Measurements from ENCODE around the gene GRIP1.

The GRIP1 gene

DNA sequence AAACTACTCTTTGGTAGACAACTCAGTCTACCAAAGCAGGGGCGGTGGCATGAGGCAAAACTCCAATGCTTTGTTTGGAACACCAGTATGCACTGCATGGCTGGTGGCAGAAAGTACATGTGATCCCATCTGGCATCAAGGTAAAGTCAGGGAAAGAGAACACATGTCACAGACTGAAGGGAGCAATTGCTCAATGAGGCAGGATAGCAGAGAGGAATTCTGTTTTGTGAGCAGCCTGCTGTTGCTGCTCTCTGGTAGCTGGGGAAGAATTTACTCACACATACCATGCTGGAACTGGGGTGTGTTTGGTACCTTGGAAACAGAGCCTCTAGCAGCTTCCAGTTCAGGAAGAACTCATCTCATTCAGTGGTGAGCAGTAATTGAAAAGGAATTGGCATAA is 291.8 kb downstream of the GRIP1 start:
- no peak for DNase-seq (ENCODE audit: low spot score)

DNA sequence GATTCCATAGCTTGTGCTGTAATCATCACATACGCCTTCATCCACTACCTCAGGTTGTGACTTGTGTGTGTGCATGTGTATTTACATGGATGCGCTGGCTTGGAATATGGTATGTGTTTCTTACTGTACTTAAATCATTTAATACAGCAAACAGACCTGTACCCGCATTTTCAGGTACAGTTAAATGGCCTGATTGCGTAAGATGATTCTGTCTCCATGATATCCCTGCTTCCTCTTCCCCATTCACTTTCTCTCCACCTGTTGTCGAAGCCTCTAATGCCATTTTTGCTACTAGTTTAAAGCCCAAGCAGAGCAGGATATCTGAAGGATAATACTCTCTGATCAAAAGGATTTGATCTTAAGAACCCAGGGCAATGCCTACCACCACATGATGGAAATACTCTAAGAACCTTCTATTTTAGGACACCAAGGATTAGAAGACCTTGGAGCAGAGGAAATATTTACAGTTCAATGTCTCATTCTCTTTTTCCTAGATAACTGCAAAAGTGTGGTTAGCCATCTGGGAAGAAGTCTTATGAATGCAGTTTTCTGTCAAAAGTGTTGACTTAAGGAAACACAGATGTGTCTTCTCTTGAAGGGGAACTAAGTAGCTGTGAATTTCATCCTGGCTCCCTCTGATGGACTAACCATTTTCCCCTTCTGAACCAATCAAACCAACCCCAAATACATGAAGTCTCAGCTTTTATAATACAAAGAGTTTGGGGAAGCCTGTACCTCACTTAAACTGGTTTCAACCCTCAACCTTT is 297.9 kb downstream of the GRIP1 start:
- DNase-seq (ENCODE audit: low spot score) = no peak

DNA sequence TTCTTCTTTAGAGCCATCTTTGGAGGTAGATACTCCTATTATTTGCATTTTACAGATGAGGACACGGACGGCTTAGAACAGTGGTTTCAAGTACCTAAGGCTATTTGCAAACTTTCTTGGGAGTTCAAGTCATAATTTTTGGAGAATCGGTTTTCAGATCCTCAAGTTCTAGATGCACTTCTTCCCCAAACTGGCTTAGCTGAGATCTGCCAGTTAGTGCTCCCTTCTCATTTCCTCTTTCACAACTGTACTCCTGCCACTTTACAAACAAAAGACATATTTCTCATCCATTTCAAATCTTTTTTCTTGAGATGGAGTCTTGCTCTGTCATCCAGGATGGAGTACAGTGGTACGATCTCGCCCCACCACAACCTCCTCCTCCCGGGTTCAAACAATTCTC is 299.3 kb downstream of the GRIP1 start:
- no peak for DNase-seq (ENCODE audit: low spot score)

DNA sequence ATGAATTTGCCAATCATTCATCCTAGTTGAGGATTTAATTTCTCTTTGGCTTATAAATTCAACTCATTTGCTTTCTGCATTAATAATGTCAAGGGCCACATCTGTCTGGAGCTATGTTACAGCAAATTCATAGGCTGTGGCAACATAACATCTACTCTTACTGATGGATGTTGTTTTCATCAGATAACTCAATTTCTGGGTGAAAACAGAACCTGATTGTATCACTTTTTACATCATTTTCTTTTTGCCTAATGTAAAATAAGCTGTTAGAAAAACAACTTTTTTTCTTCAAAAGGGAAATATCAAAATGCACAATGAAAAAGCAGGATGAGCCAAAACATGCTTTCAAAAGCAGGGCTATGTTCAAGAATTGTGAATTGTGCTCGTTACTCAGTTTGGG is 303.3 kb downstream of the GRIP1 start:
- DNase-seq (ENCODE audit: low spot score) = no peak

DNA sequence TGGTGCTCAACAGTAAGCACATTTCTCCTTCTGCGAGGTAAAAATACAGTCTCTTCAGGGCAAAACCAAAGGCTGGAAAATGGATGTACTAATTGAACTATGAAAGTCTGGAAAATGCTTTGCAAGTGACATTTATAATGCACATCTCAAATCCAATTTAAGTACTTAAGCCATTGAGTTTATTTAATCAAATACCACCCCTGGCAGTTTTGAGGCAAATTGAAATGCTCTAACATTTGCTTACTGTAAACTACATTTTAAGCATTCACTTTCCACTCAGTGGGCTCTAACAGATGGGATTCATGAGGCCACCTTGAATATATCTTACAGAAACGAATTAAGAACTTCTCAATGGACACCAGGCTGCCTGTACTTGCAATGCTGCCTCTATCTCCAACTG is 306.9 kb downstream of the GRIP1 start:
- no peak for DNase-seq (ENCODE audit: low spot score)

DNA sequence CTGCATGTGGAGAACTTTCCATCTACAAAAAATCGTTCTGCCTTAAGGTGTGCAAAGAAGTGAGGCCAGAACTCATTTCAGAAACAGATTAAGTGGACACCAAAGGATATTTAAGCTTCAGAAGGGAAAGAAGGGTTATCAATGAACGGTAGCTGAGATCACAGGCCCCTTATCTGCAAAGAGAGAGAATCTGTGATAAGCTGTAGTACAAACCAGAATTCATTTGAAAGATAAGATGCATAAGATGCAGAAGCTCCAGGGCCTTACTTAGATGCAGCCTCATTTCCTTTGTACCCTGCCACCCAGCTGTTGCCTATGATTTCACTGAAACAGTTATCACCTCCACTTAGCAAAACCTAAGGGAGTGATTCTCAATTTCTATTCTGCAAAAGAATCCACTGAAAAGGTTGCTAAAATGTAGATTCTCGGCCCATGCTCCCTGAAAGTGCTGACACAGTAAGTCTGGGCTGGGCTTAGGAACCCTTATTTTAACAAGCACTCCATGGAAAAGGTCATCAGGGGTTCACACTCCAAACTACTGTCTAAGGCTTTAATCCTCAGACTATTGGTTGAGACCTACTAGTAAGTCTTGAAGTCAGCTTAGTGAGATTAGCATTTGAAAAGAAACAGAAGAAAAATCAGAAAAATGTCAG is 311.7 kb downstream of the GRIP1 start:
- DNase-seq (ENCODE audit: low spot score) = no peak

DNA sequence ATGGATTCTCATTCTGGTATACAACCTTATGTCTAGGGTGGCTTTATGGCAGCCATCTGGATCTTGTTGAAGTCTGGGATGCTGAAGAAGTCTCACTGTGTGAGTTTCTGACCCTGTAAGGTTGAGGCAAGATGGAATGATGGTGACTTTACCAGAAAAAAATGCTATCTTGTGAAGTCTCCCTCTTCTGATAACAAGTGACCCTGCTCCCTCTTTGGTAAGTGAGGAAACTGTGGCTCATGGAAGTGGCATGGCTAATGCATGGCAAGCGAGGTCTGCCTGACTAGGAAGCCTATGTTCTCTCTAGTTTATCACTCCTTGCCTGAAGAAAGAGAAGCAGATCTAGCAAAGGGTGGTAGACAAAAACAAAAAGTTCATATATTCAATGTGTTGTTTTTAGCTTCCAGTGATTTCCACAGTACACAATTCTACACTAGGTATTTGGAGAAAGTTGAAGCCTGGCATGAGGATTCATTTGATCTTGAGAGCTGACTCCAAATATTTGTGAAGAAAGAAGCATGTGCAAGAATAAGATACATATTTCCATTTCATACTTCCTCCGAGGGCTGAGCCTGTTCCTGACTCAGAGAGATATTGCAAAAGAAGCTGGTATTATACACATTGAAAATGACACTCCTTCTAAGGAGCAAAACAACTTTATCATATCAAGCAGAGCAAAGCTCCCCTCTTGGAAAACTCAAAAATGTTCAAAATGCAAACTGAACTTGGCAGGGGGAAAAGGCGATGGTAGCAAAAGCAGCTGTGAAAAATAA is 313.0 kb downstream of the GRIP1 start:
- DNase-seq (ENCODE audit: low spot score) = no peak

DNA sequence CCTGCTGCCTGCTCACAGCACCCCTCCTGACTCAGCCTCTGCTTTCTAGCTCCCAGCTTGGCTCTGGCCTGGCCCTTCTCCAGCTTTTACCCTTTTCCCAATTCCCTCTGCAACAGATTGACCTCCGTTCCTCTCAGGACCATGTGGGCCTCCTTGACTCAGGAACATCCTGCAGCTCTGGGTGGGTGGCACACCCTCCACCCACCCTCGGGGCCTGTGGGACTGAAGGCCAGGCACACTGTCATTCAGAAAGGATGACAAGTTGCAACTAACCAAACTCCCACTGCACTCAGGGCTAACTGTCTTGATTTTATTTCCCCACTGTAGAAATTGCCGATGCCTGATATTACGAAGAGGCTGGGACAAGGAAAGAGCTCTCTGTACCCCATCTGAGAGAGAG is 317.2 kb downstream of the GRIP1 start:
- no peak for DNase-seq (ENCODE audit: low spot score)

DNA sequence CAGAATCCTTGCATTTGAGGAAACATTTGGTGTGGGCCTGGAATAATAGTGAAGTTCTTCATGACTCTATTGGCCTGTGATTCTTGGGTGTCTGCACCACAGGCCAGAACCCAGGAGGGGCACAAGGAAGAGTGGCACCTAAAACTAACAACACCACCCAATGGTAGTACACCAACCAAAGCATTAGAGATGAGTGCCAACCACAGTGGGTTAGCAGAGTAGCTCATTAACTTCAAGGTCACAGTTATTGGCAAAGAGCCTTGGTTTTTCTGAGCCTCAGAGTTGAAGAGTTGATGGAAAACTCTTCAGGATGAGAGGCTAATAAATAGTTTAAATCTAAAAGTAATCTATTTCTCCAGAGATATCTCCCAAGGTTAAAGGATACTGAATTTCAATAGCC is 319.6 kb downstream of the GRIP1 start:
- DNase-seq (ENCODE audit: low spot score) = no peak

DNA sequence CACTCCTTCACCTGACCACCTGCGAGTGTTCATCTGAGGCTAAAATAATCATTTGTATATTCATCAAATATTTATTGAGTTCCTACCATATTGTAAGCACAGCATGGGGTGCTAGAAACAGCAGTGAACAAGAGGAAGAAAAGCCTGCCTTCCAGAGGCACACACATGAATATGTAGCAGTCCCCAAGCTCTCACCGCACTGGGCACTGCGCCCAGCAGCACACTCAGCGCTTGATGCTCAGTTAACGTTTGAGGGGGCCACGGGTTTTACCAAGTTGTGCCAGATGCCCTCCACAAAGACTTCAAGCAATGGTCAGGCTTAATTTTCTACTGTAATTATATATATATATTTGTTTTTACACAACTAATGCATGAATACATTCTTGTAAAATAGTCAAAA is 324.6 kb downstream of the GRIP1 start:
- no peak for DNase-seq (ENCODE audit: low spot score)

DNA sequence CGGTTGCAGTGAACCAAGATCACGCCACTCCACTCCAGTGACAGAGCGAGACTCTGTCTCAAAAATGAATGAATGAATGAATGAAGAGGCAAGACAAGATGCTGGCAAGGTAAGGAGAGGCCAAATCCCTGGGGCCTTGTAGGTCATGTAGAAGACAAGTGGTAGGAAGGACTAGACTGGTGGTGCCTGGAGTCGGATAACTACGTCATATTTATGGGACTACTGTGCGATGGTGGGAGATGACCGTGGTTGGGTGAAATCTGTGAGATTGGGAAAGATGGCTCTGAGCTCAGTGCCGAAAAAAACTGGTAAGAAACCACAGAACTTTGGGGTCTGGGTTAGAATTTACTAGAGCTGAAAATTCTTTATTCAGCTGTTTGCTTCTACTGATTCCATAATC is 326.0 kb downstream of the GRIP1 start:
- DNase-seq (ENCODE audit: low spot score) = no peak

DNA sequence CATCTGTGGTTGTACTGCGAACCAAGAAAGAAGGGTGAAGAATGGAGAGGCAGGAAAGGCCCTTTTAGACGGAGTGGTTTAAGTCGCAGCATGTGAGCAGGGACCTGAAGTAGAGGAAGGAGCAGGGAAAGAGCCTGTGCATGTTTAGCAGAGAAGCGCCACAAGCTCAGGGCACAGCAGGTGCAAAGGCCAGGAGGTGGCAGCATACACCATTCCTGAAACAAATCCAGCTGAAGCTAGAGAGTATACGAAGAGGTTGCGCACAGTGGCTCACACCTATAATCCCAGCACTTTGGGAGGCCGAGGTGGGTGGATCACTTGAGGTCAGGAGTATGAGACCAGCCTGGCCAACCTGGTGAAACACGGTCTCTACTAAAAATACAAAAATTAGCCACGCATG is 326.7 kb downstream of the GRIP1 start:
- DNase-seq (ENCODE audit: low spot score) = peak; percentile 30

DNA sequence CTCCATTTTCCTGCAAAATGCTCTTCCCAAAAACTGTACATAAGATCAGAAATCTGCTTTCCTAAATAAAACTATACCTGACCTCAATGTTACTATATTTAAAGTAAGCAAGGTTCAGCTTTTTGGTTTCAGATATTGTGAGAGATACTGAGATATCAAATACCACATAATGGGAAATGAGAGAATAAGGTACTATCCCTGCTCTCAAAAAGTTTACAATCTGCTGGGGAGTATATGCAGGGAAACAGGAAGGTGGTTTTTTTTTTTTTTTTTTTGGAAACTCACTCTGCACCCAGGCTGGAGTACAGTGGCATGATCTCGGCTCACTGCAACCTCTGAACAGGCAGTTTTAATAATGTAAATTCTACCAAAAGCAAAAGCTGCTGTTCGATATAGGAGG is 327.6 kb downstream of the GRIP1 start:
- DNase-seq (ENCODE audit: low spot score) = no peak

DNA sequence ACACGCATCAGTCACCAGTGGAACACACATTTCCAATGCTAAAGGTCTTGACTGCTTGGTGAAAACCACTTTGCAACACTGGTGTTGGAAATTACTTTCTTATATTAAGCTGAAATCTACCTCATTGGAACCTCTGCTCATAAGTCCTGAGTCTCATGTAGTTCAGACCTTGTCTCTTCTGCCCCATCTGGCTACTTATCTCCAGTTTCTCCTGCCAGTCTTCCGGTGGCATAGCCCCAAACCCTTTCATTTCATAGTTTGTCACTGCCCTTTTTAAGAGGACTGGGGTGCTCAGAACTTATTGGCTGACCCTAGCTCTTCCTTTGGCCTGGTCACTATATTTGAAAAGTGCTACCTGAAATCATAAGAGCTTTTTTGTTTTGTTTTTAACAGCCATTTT is 332.9 kb downstream of the GRIP1 start:
- DNase-seq (ENCODE audit: low spot score) = no peak

DNA sequence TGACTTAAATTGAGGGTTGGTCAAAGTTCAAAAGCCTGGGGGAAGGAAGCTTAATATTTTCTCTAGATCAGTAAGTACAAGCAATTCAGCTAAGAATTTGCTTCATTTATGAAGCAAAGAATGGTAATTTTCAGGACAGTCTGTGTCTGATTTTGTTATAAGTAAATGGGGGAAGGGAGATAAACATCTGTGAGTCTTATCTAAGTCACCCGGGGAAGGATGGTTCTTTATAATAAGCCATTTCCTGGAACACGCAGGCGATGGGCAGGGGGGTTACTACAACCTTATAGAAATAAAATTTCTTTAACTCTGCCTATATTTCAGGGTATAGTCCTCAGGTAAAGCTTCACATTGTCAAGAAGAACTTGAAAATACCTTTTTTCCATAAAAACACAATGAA is 333.7 kb downstream of the GRIP1 start:
- DNase-seq (ENCODE audit: low spot score) = no peak

DNA sequence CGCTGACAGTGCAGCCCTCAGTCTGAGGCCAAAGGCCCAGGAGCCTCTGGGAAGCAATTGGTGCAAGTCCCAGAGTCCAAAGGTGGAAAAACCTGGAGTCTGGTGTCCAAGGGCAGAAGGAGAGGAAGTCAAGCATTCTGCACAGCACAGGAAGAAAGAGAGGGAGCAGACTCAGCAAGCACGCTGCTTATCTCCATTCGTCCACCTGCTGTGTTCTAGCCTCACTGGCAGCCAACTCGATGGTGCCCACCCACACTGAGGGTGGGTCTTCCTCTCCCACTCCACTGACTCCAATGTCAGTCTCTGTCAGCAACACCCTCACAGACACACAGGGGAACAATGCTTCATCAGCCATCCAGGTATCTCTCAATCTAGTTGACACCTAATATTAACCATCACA is 337.8 kb downstream of the GRIP1 start:
- no peak for DNase-seq (ENCODE audit: low spot score)

DNA sequence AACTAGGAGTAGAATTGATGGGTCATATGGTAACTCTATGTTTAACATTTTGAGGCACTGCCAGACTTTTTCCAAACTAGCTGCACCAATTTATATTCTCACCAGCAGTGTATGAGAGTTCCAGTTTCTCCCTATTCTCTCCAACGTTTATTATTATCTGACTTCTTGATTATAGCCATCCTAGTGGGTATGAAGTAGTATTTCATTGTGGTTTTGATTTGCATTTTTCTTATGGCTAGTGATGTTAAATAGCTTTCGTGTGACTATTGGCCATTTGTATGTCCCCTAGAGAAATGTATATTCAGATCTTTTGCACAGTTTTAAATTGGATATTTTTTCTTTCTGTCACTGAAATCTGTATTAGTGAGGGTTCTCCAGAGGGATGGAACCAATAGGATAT is 338.7 kb downstream of the GRIP1 start:
- DNase-seq (ENCODE audit: low spot score) = no peak

DNA sequence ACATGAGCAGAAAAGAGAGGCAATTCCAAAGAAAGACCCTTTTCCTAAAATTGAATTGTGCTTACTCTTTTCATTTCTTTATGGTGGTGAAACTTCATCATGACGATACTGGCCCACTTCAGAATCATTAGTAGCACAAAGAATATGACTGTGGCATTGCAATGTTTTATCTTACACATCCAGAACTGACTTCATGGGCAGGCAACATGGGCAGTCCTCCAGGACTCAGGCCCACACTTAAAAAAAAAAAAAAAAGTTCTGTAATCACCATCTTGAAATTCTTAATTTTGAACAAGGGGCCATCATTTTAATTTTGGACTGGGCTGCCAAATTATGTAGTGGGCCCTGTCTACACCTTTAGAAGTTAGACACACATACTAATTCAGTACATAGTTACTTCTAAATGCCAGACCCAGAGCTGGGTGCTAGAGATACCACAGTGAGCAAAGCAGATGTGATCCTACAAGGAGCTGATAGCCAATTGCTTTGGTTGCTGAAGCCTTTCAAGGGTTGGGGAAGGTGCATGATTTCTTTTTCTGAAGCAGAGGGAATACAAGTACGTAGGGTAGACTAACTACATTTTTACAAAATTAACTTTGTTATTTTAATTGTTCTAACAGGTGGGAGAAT is 341.4 kb downstream of the GRIP1 start:
- no peak for DNase-seq (ENCODE audit: low spot score)

DNA sequence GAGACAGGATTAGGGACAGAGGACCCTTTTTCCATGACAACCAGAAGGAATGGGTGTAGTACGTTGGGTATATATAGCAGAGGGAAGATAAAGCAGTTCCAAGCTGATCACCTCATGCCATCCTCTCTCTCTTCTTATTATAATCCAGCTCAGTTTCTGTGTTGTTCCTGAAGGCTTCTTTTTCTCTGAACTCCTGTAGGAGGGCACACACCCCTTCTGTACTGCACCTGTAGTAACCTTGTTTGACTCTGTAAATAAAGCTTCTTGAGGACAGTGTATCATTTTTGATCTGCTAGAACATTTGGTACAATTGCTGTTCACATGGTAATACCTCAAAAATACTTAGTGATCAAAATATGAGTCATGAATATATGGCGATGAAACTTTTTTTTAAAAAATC is 343.1 kb downstream of the GRIP1 start:
- no peak for DNase-seq (ENCODE audit: low spot score)

DNA sequence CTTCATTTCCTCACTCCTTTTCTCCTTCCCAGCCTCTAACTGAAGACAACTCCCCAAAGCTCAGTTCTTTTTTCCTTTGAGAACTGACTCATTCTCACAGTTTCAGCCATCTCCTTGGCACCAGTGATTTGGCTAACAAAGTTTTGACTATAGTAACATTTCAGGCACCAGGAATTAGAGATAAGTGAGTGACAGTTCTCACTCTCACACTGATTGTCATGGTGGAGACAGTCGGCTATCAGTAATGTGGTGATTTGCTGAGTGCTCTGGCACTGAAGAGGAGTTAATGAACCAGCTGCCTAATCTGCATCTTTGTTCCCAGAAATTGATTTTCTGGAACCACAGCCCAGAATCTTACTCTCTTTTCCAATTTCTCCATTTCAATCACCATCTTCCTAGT is 347.1 kb downstream of the GRIP1 start:
- no peak for DNase-seq (ENCODE audit: low spot score)

DNA sequence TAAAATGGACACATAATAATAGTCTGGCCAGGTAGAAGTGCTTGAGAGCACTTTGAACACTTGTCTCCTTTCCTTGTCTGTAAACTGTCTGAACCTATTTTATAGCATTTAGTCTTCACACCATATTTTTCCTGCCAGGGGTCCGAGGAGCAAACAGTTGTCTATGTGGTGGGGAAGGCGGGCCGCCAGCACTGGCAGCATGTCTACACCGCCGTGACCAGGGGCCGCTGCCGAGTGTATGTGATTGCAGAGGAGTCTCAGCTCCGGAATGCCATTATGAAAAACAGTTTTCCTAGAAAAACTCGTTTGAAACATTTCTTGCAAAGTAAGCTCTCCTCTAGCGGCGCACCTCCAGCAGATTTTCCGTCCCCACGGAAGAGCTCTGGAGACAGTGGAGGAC is 347.9 kb downstream of the GRIP1 start:
- DNase-seq (ENCODE audit: low spot score) = no peak

DNA sequence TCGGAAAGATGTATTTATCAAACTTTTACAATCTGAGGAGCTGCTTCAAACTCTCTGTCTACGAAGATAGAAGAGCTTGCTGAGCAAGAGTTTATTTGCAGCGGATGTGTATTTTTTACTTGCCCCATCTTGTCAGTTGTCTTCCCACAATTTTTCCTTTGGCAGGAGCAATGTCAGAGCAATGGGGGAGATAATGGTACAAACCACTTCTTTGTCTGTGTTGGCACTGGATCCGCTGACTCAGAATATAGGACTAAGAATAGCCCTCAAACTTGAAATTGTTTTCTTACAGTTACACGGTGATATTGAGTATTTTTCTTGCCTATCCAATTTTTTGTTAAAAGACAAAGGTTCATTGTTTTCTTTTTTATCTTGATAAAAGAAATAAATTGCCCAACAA is 348.9 kb downstream of the GRIP1 start:
- peak; percentile 59 for DNase-seq (ENCODE audit: low spot score)

DNA sequence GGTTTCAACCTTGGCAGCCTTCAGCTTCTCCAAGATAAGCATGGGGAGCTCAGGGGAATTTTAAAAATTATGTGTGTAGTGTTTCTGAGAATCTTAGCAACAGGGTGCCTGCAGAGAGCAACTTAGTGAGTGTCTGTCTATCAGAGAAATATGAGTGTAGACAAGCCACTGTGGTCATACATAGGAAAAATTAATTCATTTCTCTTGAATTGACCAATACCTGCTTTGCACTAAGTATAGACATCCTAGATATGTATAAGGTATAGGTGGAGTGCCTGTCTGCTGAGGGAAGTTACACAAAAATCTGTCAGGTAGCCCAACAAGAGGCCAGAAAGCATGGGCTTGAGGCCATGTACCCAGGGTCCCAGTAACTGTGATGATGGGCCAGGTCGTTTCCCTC is 355.9 kb downstream of the GRIP1 start:
- DNase-seq (ENCODE audit: low spot score) = no peak

Measured in pons (tissue), 1 donor.